ENCODE measurements around the gene FBXO33. TPM values are rescaled to one million over a fixed set of nuclear protein-coding genes. Genes with fewer than 3 reads are reported as not detected.

FBXO33 gene
- total and polyA plus RNA-seq, 2 donors (not counting 1 experiment from before 2014, with no cell fraction given) = 17.3 to 19.3 TPM

GRCh38 chr14:39384177-39384576 is 48.1 kb downstream of the FBXO33 start:
- Mint-ChIP-seq H3K27ac (no peak overlapping the region), H3K27me3 (no peaks in the 10 kb centered on the region), H3K4me3 (no peak overlapping the region), H3K9me3 (ENCODE audit: insufficient read depth) (no peaks in the 10 kb centered on the region), H3K4me1 (no peaks in the 10 kb centered on the region)
- no peak overlapping the region for H3K4me2 ChIP-seq (replicated peaks; ENCODE audit: low read depth, low read length, poor library complexity, severe bottlenecking)
- no peaks in the 10 kb centered on the region for H3K4me1 ChIP-seq (ENCODE audit: control insufficient read depth in 2 of 2, insufficient read depth in 2 of 2, low read length in 2 of 2)
- H3K27me3 ChIP-seq (replicated peaks in 1 of 4; ENCODE audit: control extremely low read depth in 1 of 4, control insufficient read depth in 3 of 4, insufficient read depth in 4 of 4, low read length in 3 of 4) = no peaks in the 10 kb centered on the region
- no peak for DNase-seq
- CTCF ChIA-PET = no interaction called here
- H4K20me1 ChIP-seq (ENCODE audit: control insufficient read depth, insufficient read depth, low read length, poor library complexity, severe bottlenecking) = no peaks in the 10 kb centered on the region
- POLR2A ChIA-PET = no interaction called here
- WGBS (ENCODE audit: insufficient coverage) = 100% methylated on average over 1 of the region's 4 CpGs
- TF ChIP-seq EZH2 (IDR thresholded peaks at IDR 0.05; ENCODE audit: borderline replicate concordance, insufficient read depth, low read depth, low read length, poor library complexity, severe bottlenecking) (no peak), CTCF (IDR thresholded peaks at IDR 0.05) (no peak)
- ATAC-seq (ENCODE audit: low read depth) = no peak
- intact Hi-C loops (cut with micrococcal nuclease) = no loop called here
- no peak overlapping the region for H2AFZ ChIP-seq (ENCODE audit: insufficient read depth, low read depth, low read length, poor library complexity, severe bottlenecking)
- no peaks in the 10 kb centered on the region for H3K36me3 ChIP-seq (replicated peaks in 1 of 2; ENCODE audit: control extremely low read depth in 1 of 2, control insufficient read depth in 1 of 2, extremely low read depth in 1 of 2, insufficient read depth in 2 of 2, low read length in 1 of 2)
- no peaks in the 10 kb centered on the region for H3K79me2 ChIP-seq (ENCODE audit: control insufficient read depth, insufficient read depth, low read length)
- no peak overlapping the region for H3K4me3 ChIP-seq (ENCODE audit: control extremely low read depth in 1 of 5, extremely low read depth in 1 of 5, insufficient read depth in 1 of 5, low read depth in 2 of 5, low read length in 4 of 5)
- no peak overlapping the region for H3K27ac ChIP-seq (ENCODE audit: low read length in 2 of 2)
- no peak overlapping the region for H3K9ac ChIP-seq (ENCODE audit: low read length)
- H3K9me3 ChIP-seq (ENCODE audit: control extremely low read depth in 1 of 3, control insufficient read depth in 2 of 3, insufficient read depth in 1 of 3, low read length in 2 of 3) = no peaks in the 10 kb centered on the region

- Histone ChIP-seq H3K4me1 (ENCODE audit: control insufficient read depth in 2 of 2, insufficient read depth in 2 of 2, low read length in 2 of 2) (no peaks in the 10 kb centered on the region), H4K20me1 (ENCODE audit: control insufficient read depth, insufficient read depth, low read length, poor library complexity, severe bottlenecking) (no peaks in the 10 kb centered on the region), H3K27me3 (replicated peaks in 1 of 4; ENCODE audit: control extremely low read depth in 1 of 4, control insufficient read depth in 3 of 4, insufficient read depth in 4 of 4, low read length in 3 of 4) (no peaks in the 10 kb centered on the region), H3K9ac (ENCODE audit: low read length) (no peak overlapping the region), H3K4me2 (replicated peaks; ENCODE audit: low read depth, low read length, poor library complexity, severe bottlenecking) (no peak overlapping the region), H3K9me3 (ENCODE audit: control extremely low read depth in 1 of 3, control insufficient read depth in 2 of 3, insufficient read depth in 1 of 3, low read length in 2 of 3) (no peaks in the 10 kb centered on the region), H3K27ac (ENCODE audit: low read length in 2 of 2) (no peak overlapping the region), H3K79me2 (ENCODE audit: control insufficient read depth, insufficient read depth, low read length) (no peaks in the 10 kb centered on the region), H2AFZ (ENCODE audit: insufficient read depth, low read depth, low read length, poor library complexity, severe bottlenecking) (no peak overlapping the region), H3K36me3 (replicated peaks in 1 of 2; ENCODE audit: control extremely low read depth in 1 of 2, control insufficient read depth in 1 of 2, extremely low read depth in 1 of 2, insufficient read depth in 2 of 2, low read length in 1 of 2) (no peaks in the 10 kb centered on the region), H3K4me3 (ENCODE audit: control extremely low read depth in 1 of 5, extremely low read depth in 1 of 5, insufficient read depth in 1 of 5, low read depth in 2 of 5, low read length in 4 of 5) (no peak overlapping the region)
- Mint-ChIP-seq H3K9me3 (ENCODE audit: insufficient read depth) (no peaks in the 10 kb centered on the region), H3K4me3 (no peak overlapping the region), H3K27me3 (no peaks in the 10 kb centered on the region), H3K4me1 (no peaks in the 10 kb centered on the region), H3K27ac (no peak overlapping the region)
- CTCF ChIA-PET = no interaction called here
- TF ChIP-seq CTCF (IDR thresholded peaks at IDR 0.05) = no peak
- TF ChIP-seq EZH2 (IDR thresholded peaks at IDR 0.05; ENCODE audit: borderline replicate concordance, insufficient read depth, low read depth, low read length, poor library complexity, severe bottlenecking) = no peak
- ATAC-seq (ENCODE audit: low read depth) (no peak), DNase-seq (no peak)
- POLR2A ChIA-PET = no interaction called here
- WGBS (ENCODE audit: insufficient coverage) = 89% methylated on average over 1 of the region's 1 CpG
- intact Hi-C loops (cut with micrococcal nuclease) = no loop called here
These were observed 48.5 kb downstream of the FBXO33 start for GRCh38 chr14:39383741-39384140.

Data from B cell (primary cell).